CD4-positive, alpha-beta T cell treated with Interferon alpha-2 for 1 hour (primary cell): ENCODE data around the gene ANKRD22.
A peak's percentile ranks its signal among the peaks of the same experiment; 100 is the strongest.

Source experiments
- DNase-seq, 2 donors: peaks; one replicate each; pipeline ENCODE4 v3.0.0-alpha.2; 2020 to 2022

ANKRD22 gene

GRCh38 chr10:88835096-88835909, 16.3 kb downstream of the ANKRD22 start:
- DNase-seq, result peak; percentile 85 to 89

- DNase-seq, result peak in 1 of 2 donors; percentile 26
Measured at GRCh38 chr10:88833723-88834122, 17.9 kb downstream of the ANKRD22 start.

GRCh38 chr10:88833156-88833555, 18.5 kb downstream of the ANKRD22 start:
- DNase-seq, result no peak

GRCh38 chr10:88832376-88832775, 19.3 kb downstream of the ANKRD22 start:
- no peak for DNase-seq

- DNase-seq, result peak; percentile 33 to 72
Measured at GRCh38 chr10:88831709-88832108, 19.9 kb downstream of the ANKRD22 start.

GRCh38 chr10:88830643-88831268, 20.9 kb downstream of the ANKRD22 start:
- DNase-seq, result no peak

- no peak for DNase-seq
Measured at GRCh38 chr10:88828310-88828709, 23.3 kb downstream of the ANKRD22 start.

- no peak for DNase-seq
Measured at GRCh38 chr10:88827671-88828070, 24.0 kb downstream of the ANKRD22 start.

GRCh38 chr10:88826388-88826787, 25.3 kb downstream of the ANKRD22 start:
- DNase-seq, result no peak

GRCh38 chr10:88820748-88821401, 30.8 kb downstream of the ANKRD22 start:
- DNase-seq, result no peak

- no peak for DNase-seq
Measured at GRCh38 chr10:88819290-88819689, 32.4 kb downstream of the ANKRD22 start.

- no peak for DNase-seq
Measured at GRCh38 chr10:88813200-88813599, 38.4 kb downstream of the ANKRD22 start.

- peak; percentile 37 to 68 for DNase-seq
Measured at GRCh38 chr10:88810196-88810961, 41.3 kb downstream of the ANKRD22 start.

GRCh38 chr10:88809621-88810020, 42.0 kb downstream of the ANKRD22 start:
- DNase-seq, result no peak

GRCh38 chr10:88805924-88806323, 45.7 kb downstream of the ANKRD22 start:
- no peak for DNase-seq

- no peak for DNase-seq
Measured at GRCh38 chr10:88805361-88805760, 46.3 kb downstream of the ANKRD22 start.

- no peak for DNase-seq
Measured at GRCh38 chr10:88804083-88804812, 47.4 kb downstream of the ANKRD22 start.

- no peak for DNase-seq
Measured at GRCh38 chr10:88803641-88804040, 48.0 kb downstream of the ANKRD22 start.

GRCh38 chr10:88802523-88803285, 48.9 kb downstream of the ANKRD22 start, which contains the start of gene LIPM:
TSS of gene LIPM (plus strand) at chr10:88802730. CDS start at chr10:88802897, 167 bp downstream.
- no peak for DNase-seq

- no peak for DNase-seq
Measured at GRCh38 chr10:88800152-88801125, 51.2 kb downstream of the ANKRD22 start.
